ENCODE data around the gene CR1. TPM values are rescaled to one million over a fixed set of nuclear protein-coding genes. Genes with fewer than 3 reads are reported as not detected.
"Not testable (repeated sequence)": the region's sequence is repeated elsewhere in the genome, so short reads cannot be mapped to it uniquely, and the experiment has no call there.

CR1 gene
- total and polyA plus RNA-seq, 9 donors: 0.25 to 5.8 (median 1.2) TPM

DNA sequence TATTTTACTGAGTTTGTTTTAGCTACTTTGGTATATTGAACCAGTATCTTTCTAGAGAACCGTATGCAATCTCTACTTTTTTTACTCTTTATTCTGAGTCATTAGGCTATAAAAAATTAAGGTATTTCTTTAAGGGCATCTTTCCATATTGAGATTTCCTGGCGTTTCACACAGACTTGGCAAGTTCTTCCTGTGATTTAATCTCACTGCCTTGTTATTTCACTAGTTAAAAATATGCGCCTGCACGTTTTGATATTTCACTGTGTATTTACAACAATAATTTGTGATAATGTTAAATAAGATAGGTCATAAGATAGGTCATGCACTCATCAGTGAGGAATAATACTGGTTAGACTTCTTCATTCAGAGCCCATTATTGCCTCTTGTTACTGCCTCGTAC is 132.8 kb downstream of the CR1 start:
- H3K27me3 ChIP-seq: no peaks in the 10 kb centered on the region
- no peak overlapping the region for H3K4me3 ChIP-seq
- TF ChIP-seq EP300 (IDR thresholded peaks at IDR 0.05) (no peak), POLR2A (IDR thresholded peaks at IDR 0.05) (no peak)
- TF ChIP-seq, protein P1, sequence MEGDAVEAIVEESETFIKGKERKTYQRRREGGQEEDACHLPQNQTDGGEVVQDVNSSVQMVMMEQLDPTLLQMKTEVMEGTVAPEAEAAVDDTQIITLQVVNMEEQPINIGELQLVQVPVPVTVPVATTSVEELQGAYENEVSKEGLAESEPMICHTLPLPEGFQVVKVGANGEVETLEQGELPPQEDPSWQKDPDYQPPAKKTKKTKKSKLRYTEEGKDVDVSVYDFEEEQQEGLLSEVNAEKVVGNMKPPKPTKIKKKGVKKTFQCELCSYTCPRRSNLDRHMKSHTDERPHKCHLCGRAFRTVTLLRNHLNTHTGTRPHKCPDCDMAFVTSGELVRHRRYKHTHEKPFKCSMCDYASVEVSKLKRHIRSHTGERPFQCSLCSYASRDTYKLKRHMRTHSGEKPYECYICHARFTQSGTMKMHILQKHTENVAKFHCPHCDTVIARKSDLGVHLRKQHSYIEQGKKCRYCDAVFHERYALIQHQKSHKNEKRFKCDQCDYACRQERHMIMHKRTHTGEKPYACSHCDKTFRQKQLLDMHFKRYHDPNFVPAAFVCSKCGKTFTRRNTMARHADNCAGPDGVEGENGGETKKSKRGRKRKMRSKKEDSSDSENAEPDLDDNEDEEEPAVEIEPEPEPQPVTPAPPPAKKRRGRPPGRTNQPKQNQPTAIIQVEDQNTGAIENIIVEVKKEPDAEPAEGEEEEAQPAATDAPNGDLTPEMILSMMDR (IDR thresholded peaks at IDR 0.05): no peak
- H3K36me3 ChIP-seq: no peaks in the 10 kb centered on the region
- intact Hi-C loops (cut with DNase I): no loop called here
- DNase-seq: no peak
- H3K27ac ChIP-seq: no peak overlapping the region
- 15 to 20% (median 18%) methylated on average over 5 of the region's 5 CpGs for WGBS, 3 donors
- H3K4me1 ChIP-seq (ENCODE audit: insufficient read depth): no peaks in the 10 kb centered on the region
- H3K9me3 ChIP-seq: no peaks in the 10 kb centered on the region

DNA sequence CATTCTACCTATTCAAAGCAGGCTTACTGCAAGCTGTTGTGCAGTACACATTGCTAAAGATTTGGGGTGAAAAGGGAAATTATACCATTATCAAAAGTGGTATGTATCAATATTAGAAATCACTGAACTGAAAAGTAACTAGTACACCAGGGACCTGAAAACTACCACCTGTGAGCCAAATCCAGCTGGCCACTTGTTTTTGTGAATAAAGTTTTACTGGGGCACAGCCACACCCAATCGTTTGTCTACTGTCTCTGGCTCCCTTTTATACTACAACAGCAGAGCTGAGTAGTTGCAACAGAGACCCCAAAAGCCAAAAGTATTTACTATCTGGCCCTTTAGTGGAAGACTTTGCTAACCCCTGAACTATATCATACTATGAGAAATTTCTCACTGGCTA is 135.2 kb downstream of the CR1 start:
- no peak overlapping the region for H3K27ac ChIP-seq
- DNase-seq: no peak
- H3K4me3 ChIP-seq: no peak overlapping the region
- no peaks in the 10 kb centered on the region for H3K27me3 ChIP-seq
- intact Hi-C loops (cut with DNase I): no loop called here
- no peaks in the 10 kb centered on the region for H3K9me3 ChIP-seq
- no peaks in the 10 kb centered on the region for H3K36me3 ChIP-seq
- H3K4me1 ChIP-seq (ENCODE audit: insufficient read depth): no peaks in the 10 kb centered on the region
- TF ChIP-seq POLR2A (IDR thresholded peaks at IDR 0.05): no peak
- TF ChIP-seq, protein P1 (IDR thresholded peaks at IDR 0.05): no peak
- no peak for TF ChIP-seq EP300 (IDR thresholded peaks at IDR 0.05)
- 48 to 55% (median 53%) methylated on average over 1 of the region's 1 CpG for WGBS, 3 donors

DNA sequence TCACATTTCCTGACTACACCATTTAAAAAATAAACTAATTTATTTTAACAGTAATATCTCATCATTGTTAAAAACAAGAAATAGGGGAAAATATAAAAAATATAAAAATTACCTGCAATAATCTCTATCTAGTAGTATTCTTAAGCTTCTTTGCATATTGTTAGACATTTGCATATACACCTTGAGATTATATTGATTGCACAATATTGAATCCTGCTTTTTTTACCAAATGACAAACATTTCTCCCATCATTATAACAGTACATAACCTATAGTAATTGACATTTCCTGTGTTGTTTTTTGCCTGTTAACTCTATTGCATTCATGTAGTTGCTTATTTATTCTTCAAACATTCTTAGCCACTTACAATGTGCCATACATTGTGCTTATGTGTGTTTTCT is 137.3 kb downstream of the CR1 start:
- TF ChIP-seq POLR2A (IDR thresholded peaks at IDR 0.05) (no peak), EP300 (IDR thresholded peaks at IDR 0.05) (no peak)
- TF ChIP-seq, protein P1 (IDR thresholded peaks at IDR 0.05): no peak
- Histone ChIP-seq H3K9me3 (no peaks in the 10 kb centered on the region), H3K27me3 (no peaks in the 10 kb centered on the region), H3K36me3 (no peaks in the 10 kb centered on the region), H3K4me3 (no peak overlapping the region), H3K4me1 (ENCODE audit: insufficient read depth) (no peaks in the 10 kb centered on the region), H3K27ac (no peak overlapping the region)
- intact Hi-C loops (cut with DNase I): no loop called here
- DNase-seq: no peak

DNA sequence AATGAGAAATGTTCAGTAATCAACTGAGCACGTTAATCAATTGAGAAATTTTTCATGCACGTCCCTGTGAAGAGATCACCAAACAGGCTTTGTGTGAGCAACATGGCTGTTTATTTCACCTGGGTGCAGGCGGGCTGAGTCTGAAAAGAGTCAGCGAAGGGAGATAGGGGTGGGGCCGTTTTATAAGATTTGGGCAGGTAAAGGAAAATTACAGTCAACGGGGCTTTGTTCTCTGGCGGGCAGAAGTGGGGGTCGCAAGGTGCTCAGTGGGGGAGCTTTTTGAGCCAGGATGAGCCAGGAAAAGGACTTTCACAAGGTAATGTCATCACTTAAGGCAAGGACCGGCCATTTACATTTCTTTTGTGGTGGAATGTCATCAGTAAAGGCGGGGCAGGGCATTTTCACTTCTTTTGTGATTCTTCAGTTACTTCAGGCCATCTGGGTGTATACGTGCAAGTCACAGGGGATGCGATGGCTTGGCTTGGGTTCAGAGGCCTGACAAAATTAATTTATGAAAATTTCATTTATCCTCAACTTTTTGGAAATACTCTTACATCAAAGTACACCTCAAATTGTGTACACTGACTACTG is 137.8 kb downstream of the CR1 start:
- intact Hi-C loops (cut with DNase I); H3K4me3 ChIP-seq; H3K4me1 ChIP-seq (ENCODE audit: insufficient read depth); H3K9me3 ChIP-seq; H3K36me3 ChIP-seq; H3K27ac ChIP-seq; DNase-seq; H3K27me3 ChIP-seq: not testable (repeated sequence)
- WGBS, 3 donors: 70 to 73% (median 72%) methylated on average over 12 of the region's 12 CpGs

DNA sequence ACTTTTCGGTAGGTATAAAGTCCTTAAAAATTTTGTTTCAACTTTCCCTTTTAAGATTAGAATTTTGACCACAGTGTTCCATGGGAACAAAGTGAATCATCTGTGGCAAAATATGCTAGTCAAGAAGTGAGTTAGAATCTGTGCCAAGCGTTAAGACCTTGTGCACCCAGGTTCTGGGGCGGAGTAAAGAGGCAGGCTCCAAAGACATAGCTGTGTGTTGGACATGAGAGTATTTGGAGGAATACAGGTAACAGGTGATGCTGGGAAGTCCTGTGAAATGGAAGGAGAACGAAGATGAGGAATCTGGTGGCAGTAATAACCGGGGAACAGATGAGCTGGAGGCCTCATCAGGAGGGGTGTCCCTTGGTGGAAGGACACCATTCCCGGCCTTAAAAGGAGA is 138.3 kb downstream of the CR1 start:
- H3K27ac ChIP-seq; DNase-seq; intact Hi-C loops (cut with DNase I); H3K27me3 ChIP-seq; H3K4me1 ChIP-seq (ENCODE audit: insufficient read depth); H3K4me3 ChIP-seq; H3K36me3 ChIP-seq; H3K9me3 ChIP-seq: not testable (repeated sequence)
- WGBS, 3 donors: 75 to 90% (median 82%) methylated on average over 6 of the region's 6 CpGs

DNA sequence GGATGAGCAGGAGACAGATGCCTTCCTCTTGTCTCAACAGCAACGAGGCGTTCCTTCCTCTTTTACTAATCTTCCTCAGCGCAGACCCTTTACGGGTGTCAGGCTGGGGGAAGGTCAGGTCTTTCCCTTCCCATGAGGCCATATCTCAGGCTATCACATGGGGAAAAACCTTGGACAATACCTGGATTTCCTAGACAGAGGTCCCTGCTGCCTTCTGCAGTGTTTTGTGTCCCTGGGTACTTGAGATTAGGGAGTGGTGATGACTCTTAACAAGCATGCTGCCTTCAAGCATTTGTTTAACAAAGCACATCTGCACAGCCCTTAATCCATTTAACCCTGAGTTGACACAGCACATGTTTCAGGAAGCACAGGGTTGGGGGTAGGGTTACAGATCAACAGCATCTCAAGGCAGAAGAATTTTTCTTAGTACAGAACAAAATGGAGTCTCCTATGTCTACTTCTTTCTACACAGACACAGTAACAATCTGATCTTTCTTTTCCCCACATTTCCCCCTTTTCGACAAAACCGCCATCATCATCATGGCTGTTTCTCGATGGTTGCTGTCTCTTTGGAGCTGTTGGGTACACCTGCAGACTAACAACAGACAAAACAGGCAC is 139.7 kb downstream of the CR1 start:
- H3K27ac ChIP-seq; H3K9me3 ChIP-seq; intact Hi-C loops (cut with DNase I); DNase-seq; H3K27me3 ChIP-seq; H3K4me1 ChIP-seq (ENCODE audit: insufficient read depth); H3K36me3 ChIP-seq; H3K4me3 ChIP-seq: not testable (repeated sequence)
- 68 to 77% (median 72%) methylated on average over 7 of the region's 7 CpGs for WGBS, 3 donors

DNA sequence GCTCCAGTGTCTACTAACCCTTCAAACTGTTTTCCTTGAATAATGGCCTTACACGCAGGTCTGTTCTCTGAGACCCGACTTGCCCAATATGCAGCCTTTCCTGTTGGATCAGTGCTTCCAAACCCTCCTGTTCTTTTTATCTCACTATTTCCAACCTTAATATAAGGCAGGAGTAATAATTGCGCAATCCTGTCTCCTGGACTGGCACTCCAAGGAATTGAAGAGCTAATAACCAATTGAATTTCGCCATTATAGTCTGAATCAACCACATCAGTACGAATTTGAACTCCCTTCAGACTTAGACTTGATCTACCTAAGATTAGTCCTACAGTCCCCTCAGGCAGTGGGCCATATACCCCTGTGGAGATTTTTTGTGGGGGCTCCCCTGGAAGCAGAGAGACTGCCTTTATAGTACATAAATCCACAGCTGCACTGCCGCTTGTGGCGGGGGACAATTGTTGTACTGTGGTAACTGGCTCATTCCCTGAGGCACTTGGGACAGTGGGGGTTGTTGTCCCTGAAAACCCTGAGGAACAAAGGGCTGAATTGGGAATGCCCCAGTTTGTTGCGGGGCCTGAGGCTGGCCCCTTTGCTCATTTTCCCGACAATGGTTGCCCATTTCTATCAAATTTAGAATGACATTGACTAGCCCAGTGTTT is 142.7 kb downstream of the CR1 start:
- DNase-seq; H3K4me1 ChIP-seq (ENCODE audit: insufficient read depth); H3K27ac ChIP-seq; H3K4me3 ChIP-seq; intact Hi-C loops (cut with DNase I); H3K9me3 ChIP-seq; H3K27me3 ChIP-seq; H3K36me3 ChIP-seq: not testable (repeated sequence)
- 87 to 91% (median 89%) methylated on average over 9 of the region's 9 CpGs for WGBS, 3 donors

DNA sequence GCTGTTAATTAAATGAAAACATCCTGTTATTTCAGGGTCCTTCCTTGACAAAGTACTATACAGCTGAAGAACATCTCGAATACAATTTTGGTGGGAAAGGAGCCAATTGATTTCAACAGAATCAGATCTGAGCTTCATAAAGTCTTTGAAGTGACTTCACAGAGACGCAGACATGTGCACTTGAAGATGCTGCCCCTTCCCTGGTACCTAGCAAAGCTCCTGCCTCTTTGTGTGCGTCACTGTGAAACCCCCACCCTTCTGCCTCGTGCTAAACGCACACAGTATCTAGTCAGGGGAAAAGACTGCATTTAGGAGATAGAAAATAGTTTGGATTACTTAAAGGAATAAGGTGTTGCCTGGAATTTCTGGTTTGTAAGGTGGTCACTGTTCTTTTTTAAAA is 143.4 kb downstream of the CR1 start:
- DNase-seq; H3K9me3 ChIP-seq; H3K27me3 ChIP-seq; intact Hi-C loops (cut with DNase I); H3K4me1 ChIP-seq (ENCODE audit: insufficient read depth); H3K27ac ChIP-seq; H3K4me3 ChIP-seq; H3K36me3 ChIP-seq: not testable (repeated sequence)
- 30 to 43% (median 35%) methylated on average over 5 of the region's 5 CpGs for WGBS, 3 donors

All from ovary (tissue), 9 donors.